Left ventricle myocardium inferior (tissue), 1 donor: ENCODE data around the gene CCDC124. TPM values are rescaled to one million over a fixed set of nuclear protein-coding genes. Genes with fewer than 3 reads are reported as not detected.

Experiments
- DNase-seq: peaks from one replicate; pipeline ENCODE4 v3.0.0-alpha.2; 2020
- H3K27ac ChIP-seq: fragments of 200-600 bp; replicated peaks from 2 replicates; pipeline ENCODE4 v1.8.0; 2021
- H3K27me3 ChIP-seq: fragments of 200-600 bp; 2 replicates; pipeline ENCODE4 v1.8.0; 2021; ENCODE audit warnings: low read depth
- H3K36me3 ChIP-seq: fragments of 200-600 bp; 2 replicates; pipeline ENCODE4 v1.8.0; 2021
- H3K4me1 ChIP-seq: fragments of 200-600 bp; 2 replicates; pipeline ENCODE4 v1.8.0; 2021
- H3K4me3 ChIP-seq: fragments of 200-600 bp; 2 replicates; pipeline ENCODE4 v1.8.0; 2021; ENCODE audit warnings: mild to moderate bottlenecking, moderate library complexity
- H3K9me3 ChIP-seq: fragments of 200-600 bp; replicated peaks from 2 replicates; pipeline ENCODE4 v1.8.0; 2021
- CTCF ChIP-seq: fragments of 200-600 bp; IDR thresholded peaks from 2 replicates; pipeline ENCODE4 v1.8.0; 2021; ENCODE audit warnings: antibody characterized with exemption, mild to moderate bottlenecking, borderline replicate concordance
- intact Hi-C: fragments of 100-400 bp; cut with micrococcal nuclease; formaldehyde crosslinking; loops from one replicate; pipeline ENCODE4 v1.11.0; 2022
- total RNA-seq: library from RNA; stranded (reverse); fragmentation: NEBNext Ultra II Directional; extraction: Animal tissue kit (Norgen Biotek cat#: 25700); gene quantifications from one replicate; pipeline ENCODE4 v1.2.1, GENCODE V29; 2021
- donor health status: DM: no; HTN: yes; CAD: no; lungs with severe emphysema.

CCDC124 gene
- total RNA-seq, 1 donor from 2014 or later, result 87.4 TPM

- DNase-seq, result no peak
- intact Hi-C loops, result no loop called here
- no peaks in the 10 kb centered on the region for H3K9me3 ChIP-seq
- H3K27me3 ChIP-seq, result peaks cover 95% of the 10 kb centered on the region
- peaks cover 7% of the 10 kb centered on the region for H3K4me1 ChIP-seq
- H3K36me3 ChIP-seq, result no peaks in the 10 kb centered on the region
- H3K27ac ChIP-seq, result no peak overlapping the region
- no peak overlapping the region for H3K4me3 ChIP-seq
- no peak for TF ChIP-seq CTCF
These were observed 36.4 kb downstream of the CCDC124 start for GRCh38 chr19:17969096-17969792.

- no peak for TF ChIP-seq CTCF
- no peak overlapping the region for H3K4me3 ChIP-seq
- H3K36me3 ChIP-seq, result no peaks in the 10 kb centered on the region
- H3K9me3 ChIP-seq, result no peaks in the 10 kb centered on the region
- peaks cover 5% of the 10 kb centered on the region for H3K4me1 ChIP-seq
- peaks cover 85% of the 10 kb centered on the region for H3K27me3 ChIP-seq
- DNase-seq, result no peak
- H3K27ac ChIP-seq, result no peak overlapping the region
- intact Hi-C loops, result no loop called here
These were observed 39.4 kb downstream of the CCDC124 start for GRCh38 chr19:17972230-17972629.

GRCh38 chr19:17973759-17974158 is 40.9 kb downstream of the CCDC124 start:
- DNase-seq, result no peak
- H3K27ac ChIP-seq, result no peak overlapping the region
- H3K9me3 ChIP-seq, result no peaks in the 10 kb centered on the region
- H3K36me3 ChIP-seq, result no peaks in the 10 kb centered on the region
- no peak for TF ChIP-seq CTCF
- H3K4me3 ChIP-seq, result no peak overlapping the region
- H3K4me1 ChIP-seq, result no peaks in the 10 kb centered on the region
- peaks cover 70% of the 10 kb centered on the region for H3K27me3 ChIP-seq
- intact Hi-C loops, result no loop called here

GRCh38 chr19:17974551-17974950 is 41.7 kb downstream of the CCDC124 start:
- peaks cover 63% of the 10 kb centered on the region for H3K27me3 ChIP-seq
- TF ChIP-seq CTCF, result no peak
- H3K4me1 ChIP-seq, result no peaks in the 10 kb centered on the region
- H3K27ac ChIP-seq, result no peak overlapping the region
- no peaks in the 10 kb centered on the region for H3K9me3 ChIP-seq
- H3K4me3 ChIP-seq, result no peak overlapping the region
- no peak for DNase-seq
- no peaks in the 10 kb centered on the region for H3K36me3 ChIP-seq
- intact Hi-C loops, result no loop called here

DNA sequence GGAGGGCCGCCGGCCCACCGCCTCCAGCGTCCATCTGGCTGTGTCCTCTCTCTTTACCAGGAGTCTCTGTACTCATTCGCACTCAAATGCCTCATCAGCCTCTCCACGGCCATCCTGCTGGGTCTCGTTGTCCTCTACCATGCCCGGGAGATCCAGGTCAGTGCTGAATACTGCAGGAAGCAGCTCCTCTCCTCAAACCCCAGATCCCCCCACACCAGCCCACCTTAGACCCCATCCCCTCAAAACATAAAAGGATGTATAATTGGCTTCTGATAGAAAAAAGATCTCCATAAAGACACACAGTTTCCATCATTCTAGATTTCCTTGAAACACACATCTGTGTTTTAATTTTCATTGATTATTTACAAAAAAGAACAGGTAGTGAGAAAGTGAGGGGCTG is 42.2 kb downstream of the CCDC124 start:
- intact Hi-C loops, result no loop called here
- Histone ChIP-seq H3K4me1 (no peaks in the 10 kb centered on the region), H3K9me3 (no peaks in the 10 kb centered on the region), H3K36me3 (no peaks in the 10 kb centered on the region), H3K4me3 (no peak overlapping the region), H3K27ac (no peak overlapping the region), H3K27me3 (peaks cover 64% of the 10 kb centered on the region)
- TF ChIP-seq CTCF, result no peak
- DNase-seq, result no peak

GRCh38 chr19:17977021-17977420 is 44.2 kb downstream of the CCDC124 start:
- Histone ChIP-seq H3K36me3 (no peaks in the 10 kb centered on the region), H3K27me3 (peaks cover 67% of the 10 kb centered on the region), H3K4me1 (no peaks in the 10 kb centered on the region), H3K27ac (no peak overlapping the region), H3K4me3 (no peak overlapping the region), H3K9me3 (no peaks in the 10 kb centered on the region)
- no peak for TF ChIP-seq CTCF
- no peak for DNase-seq
- intact Hi-C loops, result no loop called here
